Esophagus muscularis mucosa (tissue), 4 donors: ENCODE results near the gene RRBP1. TPM values are rescaled to one million over a fixed set of nuclear protein-coding genes. Genes with fewer than 3 reads are reported as not detected.

Experiments used
- DNase-seq: peaks from one replicate; pipeline ENCODE4 v3.0.0-alpha.2; 2017; ENCODE audit errors: extremely low spot score
- H3K27ac ChIP-seq, 4 donors: fragments of 200-600 bp; sonication (generic); replicated peaks in 1 of 4; 1 replicate in 3 of 4; 2 replicates in 1 of 4; pipeline ENCODE4 v1.5.1; 2016 to 2019; ENCODE audit warnings: mild to moderate bottlenecking in 1 of 4
- H3K27me3 ChIP-seq, 4 donors: fragments of 200-600 bp; sonication (generic); one replicate each; pipeline versions ENCODE4 v1.5.1 to v1.6.0; 2016 to 2019
- H3K36me3 ChIP-seq, 4 donors: fragments of 200-600 bp; sonication (generic); one replicate each; pipeline ENCODE4 v1.5.1; 2016 to 2019
- H3K4me1 ChIP-seq, 4 donors: fragments of 200-600 bp; sonication (generic); one replicate each; pipeline ENCODE4 v1.5.1; 2016 to 2019
- H3K4me3 ChIP-seq, 4 donors: fragments of 200-600 bp; sonication (generic); 1 replicate in 2 of 4; 2 replicates in 2 of 4; pipeline ENCODE4 v1.5.1; 2016 to 2019; ENCODE audit warnings: mild to moderate bottlenecking in 4 of 4, moderate library complexity in 1 of 4
- H3K9me3 ChIP-seq, 4 donors: fragments of 200-600 bp; sonication (generic); 1 replicate in 3 of 4; 2 replicates in 1 of 4; pipeline ENCODE4 v1.5.1; 2016 to 2019
- CTCF ChIP-seq, 3 experiments: fragments of 200-600 bp in 2 of 3; fragments of 450-650 bp in 1 of 3; sonication (generic) in 2 of 3; IDR thresholded peaks; one replicate each; pipeline ENCODE4 v1.5.1; 2017 to 2019; ENCODE audit warnings: antibody characterized with exemption in 3 of 3, mild to moderate bottlenecking in 2 of 3, moderate library complexity in 1 of 3
- EP300 ChIP-seq: sonication (generic); formaldehyde crosslinking; IDR thresholded peaks from one replicate; pipeline ENCODE4 v1.6.1; 2017; ENCODE audit warnings: antibody characterized with exemption
- POLR2A ChIP-seq: fragments of 450-650 bp; IDR thresholded peaks from one replicate; pipeline ENCODE4 v1.6.1; 2017; ENCODE audit warnings: antibody characterized with exemption, moderate library complexity, mild to moderate bottlenecking, low read depth
- POLR2AphosphoS5 ChIP-seq, 2 donors: sonication (generic); formaldehyde crosslinking; IDR thresholded peaks; one replicate each; pipeline ENCODE4 v1.6.1; 2017; ENCODE audit warnings: antibody characterized with exemption in 2 of 2
- WGBS: methylation state at CpG from one replicate; pipeline ENCODE4 v1.1.5; 2018; 5-methylcytosine and 5-hydroxymethylcytosine counted together
- intact Hi-C: fragments of 100-400 bp; cut with DNase I; formaldehyde crosslinking; loops from one replicate; pipeline ENCODE4 v1.15.1; 2023
- total RNA-seq, 4 donors: library from RNA; depleted of rRNA; stranded (reverse); fragments of >200 nt; gene quantifications; one replicate each; pipeline versions ENCODE4 v1.1.0 to v1.2.1, GENCODE V29; 2016

RRBP1 gene
- total RNA-seq, 4 donors from 2014 or later = 61.5 to 86.6 (median 65.4) TPM

DNA sequence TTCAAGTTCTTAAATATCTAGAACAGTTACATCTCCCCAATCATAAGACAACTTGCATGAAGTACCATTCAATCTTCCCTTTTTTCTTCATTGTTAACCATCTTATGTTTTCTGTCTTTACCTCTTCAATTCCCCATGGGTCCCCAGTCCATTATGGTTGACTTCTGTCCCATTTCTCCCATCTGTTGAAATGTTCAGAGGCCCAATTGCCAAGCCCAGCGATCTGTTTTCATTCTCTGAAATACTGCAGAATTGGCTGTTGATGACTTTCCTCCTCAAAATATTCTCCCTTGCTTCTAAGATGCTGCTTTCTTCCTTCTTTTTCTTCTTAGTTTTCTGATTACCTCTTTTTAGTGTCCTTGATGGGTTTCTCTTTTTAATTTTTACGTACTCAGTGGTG lies 86.2 kb downstream of the RRBP1 start:
- no peaks in the 10 kb centered on the region for H3K27me3 ChIP-seq
- H3K4me3 ChIP-seq = peak overlapping the region in 2 of 4 donors; percentile 11 to 23
- peaks cover 61 to 100% (median 93%) of the 10 kb centered on the region in 4 donors for H3K4me1 ChIP-seq
- peaks cover under 1 to 9% (median 7%) of the 10 kb centered on the region in 4 donors for H3K36me3 ChIP-seq
- DNase-seq = no peak
- intact Hi-C loops = no loop called here
- H3K9me3 ChIP-seq = no peaks in the 10 kb centered on the region
- WGBS = 56% methylated on average over 2 of the region's 2 CpGs
- peak overlapping the region; percentile 78 to 100 (median 82) for H3K27ac ChIP-seq
- no peak for TF ChIP-seq POLR2AphosphoS5 (IDR thresholded peaks at IDR 0.05)
- TF ChIP-seq POLR2A = no peak
- TF ChIP-seq EP300 = no peak
- no peak for TF ChIP-seq CTCF (IDR thresholded peaks at IDR 0.05)

DNA sequence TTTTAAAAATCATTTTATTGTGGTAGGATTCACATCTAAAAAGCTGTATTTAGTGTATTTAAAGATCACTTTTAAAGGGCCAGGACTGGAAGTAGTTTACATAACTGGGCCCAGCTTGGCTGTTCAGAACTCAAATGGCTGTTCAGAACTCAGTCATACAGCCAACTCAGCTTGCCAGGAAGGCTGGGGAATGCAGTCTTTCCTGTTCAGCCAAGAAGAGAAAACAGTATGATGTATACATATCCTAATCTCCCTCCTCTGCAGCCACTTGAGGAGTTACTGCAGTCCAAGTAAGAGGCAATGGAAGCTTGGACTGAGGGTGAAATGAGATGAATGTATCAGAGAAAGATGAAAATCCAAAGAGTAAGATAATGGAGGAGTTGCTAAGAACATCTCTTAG lies 87.6 kb downstream of the RRBP1 start:
- no peak for DNase-seq
- H3K4me1 ChIP-seq = peaks cover 65 to 100% (median 92%) of the 10 kb centered on the region in 4 donors
- TF ChIP-seq POLR2AphosphoS5 (IDR thresholded peaks at IDR 0.05) = peak in 1 of 2 donors; percentile 13
- no peak for TF ChIP-seq POLR2A

DNA sequence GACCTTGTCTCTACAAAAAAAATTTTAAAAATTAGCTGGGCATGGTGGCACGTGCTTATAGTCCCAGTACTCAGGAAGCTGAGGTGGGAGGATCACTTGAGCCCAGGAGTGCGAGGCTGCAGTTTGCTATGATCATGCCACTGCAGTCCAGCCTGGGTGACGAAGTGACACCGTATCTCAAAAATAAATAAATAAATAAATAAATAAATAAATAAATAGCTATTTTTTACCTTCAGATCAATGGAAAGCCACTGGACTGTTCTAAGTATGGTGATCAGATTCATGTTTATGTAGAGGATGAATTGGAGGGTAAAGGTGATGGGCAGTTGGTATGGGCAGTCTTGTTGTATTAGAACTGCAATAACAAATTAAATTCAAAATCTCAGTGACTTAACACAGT lies 88.1 kb downstream of the RRBP1 start:
- Histone ChIP-seq H3K4me3 (peak overlapping the region in 3 of 4 donors; percentile 14 to 20 (median 16)), H3K36me3 (peaks cover 0 to 6% (median 1%) of the 10 kb centered on the region in 4 donors), H3K27ac (peak overlapping the region; percentile 78 to 100 (median 82)), H3K4me1 (peaks cover 71 to 100% (median 91%) of the 10 kb centered on the region in 4 donors), H3K9me3 (no peaks in the 10 kb centered on the region), H3K27me3 (no peaks in the 10 kb centered on the region)
- no peak for DNase-seq
- TF ChIP-seq POLR2A (no peak), POLR2AphosphoS5 (IDR thresholded peaks at IDR 0.05) (no peak), EP300 (no peak), CTCF (IDR thresholded peaks at IDR 0.05) (no peak)
- 63% methylated on average over 4 of the region's 4 CpGs for WGBS
- intact Hi-C loops = no loop called here

More for the DNA sequence above, 87.6 kb downstream of the RRBP1 start:
- Histone ChIP-seq H3K36me3 (peaks cover 0 to 7% (median 5%) of the 10 kb centered on the region in 4 donors), H3K4me3 (peak overlapping the region in 3 of 4 donors; percentile 14 to 20 (median 16)), H3K27me3 (no peaks in the 10 kb centered on the region), H3K9me3 (no peaks in the 10 kb centered on the region), H3K27ac (peak overlapping the region; percentile 78 to 100 (median 82))
- intact Hi-C loops = no loop called here

DNA sequence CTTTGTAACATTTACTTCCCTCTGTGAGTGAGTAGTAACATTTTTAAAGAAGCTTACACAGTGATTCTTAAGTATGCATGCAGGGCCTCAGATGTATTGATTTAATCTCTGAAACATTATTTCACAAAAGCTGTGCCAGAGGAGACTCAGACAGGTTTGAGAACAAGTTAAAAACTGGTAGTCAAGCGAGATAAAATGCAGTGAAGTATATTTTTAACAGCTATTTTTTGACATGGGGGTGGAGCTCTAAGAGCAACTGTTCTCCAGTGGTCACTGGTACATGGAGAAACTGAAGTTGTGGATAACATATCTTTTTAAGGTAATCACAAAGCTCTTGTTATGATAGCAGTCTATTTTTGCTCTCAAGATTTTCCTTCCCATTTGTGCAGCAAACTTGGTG lies 91.8 kb downstream of the RRBP1 start:
- TF ChIP-seq CTCF (IDR thresholded peaks at IDR 0.05) (no peak), POLR2AphosphoS5 (IDR thresholded peaks at IDR 0.05) (peak in 1 of 2 donors; percentile 60)
- Histone ChIP-seq H3K9me3 (no peaks in the 10 kb centered on the region), H3K36me3 (peaks cover 0 to 6% (median 1%) of the 10 kb centered on the region in 4 donors), H3K4me1 (peaks cover 63 to 100% (median 92%) of the 10 kb centered on the region in 4 donors), H3K27ac (peak overlapping the region; percentile 78 to 100 (median 82)), H3K27me3 (no peaks in the 10 kb centered on the region), H3K4me3 (peak overlapping the region; percentile 15 to 42 (median 34))
- intact Hi-C loops = no loop called here
- WGBS = 43% methylated on average over 1 of the region's 1 CpG
- DNase-seq = no peak

DNA sequence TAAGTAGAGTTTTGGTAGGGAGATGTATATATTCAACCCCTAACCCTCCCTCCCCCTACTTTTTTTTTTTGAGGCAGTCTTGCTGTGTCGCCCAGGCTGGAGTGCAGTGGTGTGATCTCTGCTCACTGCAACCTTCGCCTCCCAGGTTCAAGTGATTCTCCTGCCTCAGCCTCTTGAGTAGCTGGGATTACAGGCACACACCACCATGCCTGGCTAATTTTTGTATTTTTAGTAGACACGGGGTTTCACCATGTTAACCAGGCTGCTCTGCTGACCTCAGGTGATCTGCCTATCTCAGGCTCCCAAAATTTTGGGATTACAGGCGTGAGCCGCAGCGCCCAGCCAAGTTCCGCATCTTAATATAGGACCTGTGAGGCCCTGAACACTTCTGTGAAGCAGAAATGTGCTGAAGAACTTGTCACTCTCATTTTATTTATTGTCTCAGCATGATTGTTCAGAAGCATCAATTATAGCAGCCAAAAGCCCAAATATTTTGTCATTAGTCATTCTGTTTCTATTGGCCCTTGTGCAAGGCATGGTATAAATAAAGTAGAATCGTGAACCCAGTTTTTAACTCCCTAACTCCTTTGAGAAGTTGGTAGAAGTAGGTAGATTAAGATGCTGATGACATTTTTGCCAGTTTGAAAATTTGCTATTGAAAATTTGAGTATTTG lies 92.7 kb downstream of the RRBP1 start:
- 64% methylated on average over 8 of the region's 8 CpGs for WGBS
- Histone ChIP-seq H3K9me3 (no peaks in the 10 kb centered on the region), H3K4me3 (peak overlapping the region; percentile 15 to 42 (median 34)), H3K4me1 (peaks cover 63 to 100% (median 92%) of the 10 kb centered on the region in 4 donors), H3K27ac (peak overlapping the region; percentile 78 to 100 (median 82)), H3K27me3 (no peaks in the 10 kb centered on the region), H3K36me3 (peaks cover 0 to 6% (median 1%) of the 10 kb centered on the region in 4 donors)
- intact Hi-C loops = no loop called here
- no peak for DNase-seq
- TF ChIP-seq POLR2AphosphoS5 (IDR thresholded peaks at IDR 0.05) (peak; percentile 31 to 45), POLR2A (no peak)
